Measurements from ENCODE around the gene RNF208.

- TF ChIP-seq REST (IDR thresholded peaks at IDR 0.05; ENCODE audit: low read depth) (no peak), TEAD4 (IDR thresholded peaks at IDR 0.05) (no peak), TAF1 (IDR thresholded peaks at IDR 0.05; ENCODE audit: low read depth) (no peak), RAD21 (IDR thresholded peaks at IDR 0.05; ENCODE audit: low read depth) (no peak), EGR1 (IDR thresholded peaks at IDR 0.05) (no peak), CREB1 (IDR thresholded peaks at IDR 0.05; ENCODE audit: low read depth) (no peak), YY1 (IDR thresholded peaks at IDR 0.05; ENCODE audit: low read depth) (no peak), FOXM1 (IDR thresholded peaks at IDR 0.05; ENCODE audit: borderline replicate concordance, low read depth) (no peak), MAX (IDR thresholded peaks at IDR 0.05) (no peak), EP300 (IDR thresholded peaks at IDR 0.05; ENCODE audit: borderline replicate concordance) (no peak)
Observed at GRCh38 chr9:137268538-137269201, 46.6 kb upstream of the RNF208 start.
